GM18505 (cell line): ENCODE measurements around the gene GPC6.
"Not testable (repeated sequence)": the region's sequence is repeated elsewhere in the genome, so short reads cannot be mapped to it uniquely, and the experiment has no call there.

Source experiments
- ATAC-seq: cut with Tn5 transposase; IDR thresholded peaks from one replicate; pipeline ENCODE4 v1.9.1; 2021; ENCODE audit not compliant: unreplicated experiment
- POLR2A ChIP-seq: IDR thresholded peaks from 4 replicates; pipeline ENCODE4 v1.6.1; 2011; ENCODE audit warnings: borderline replicate concordance; ENCODE audit not compliant: insufficient read depth, insufficient read length; ENCODE audit errors: extremely low read depth

Gene GPC6

DNA sequence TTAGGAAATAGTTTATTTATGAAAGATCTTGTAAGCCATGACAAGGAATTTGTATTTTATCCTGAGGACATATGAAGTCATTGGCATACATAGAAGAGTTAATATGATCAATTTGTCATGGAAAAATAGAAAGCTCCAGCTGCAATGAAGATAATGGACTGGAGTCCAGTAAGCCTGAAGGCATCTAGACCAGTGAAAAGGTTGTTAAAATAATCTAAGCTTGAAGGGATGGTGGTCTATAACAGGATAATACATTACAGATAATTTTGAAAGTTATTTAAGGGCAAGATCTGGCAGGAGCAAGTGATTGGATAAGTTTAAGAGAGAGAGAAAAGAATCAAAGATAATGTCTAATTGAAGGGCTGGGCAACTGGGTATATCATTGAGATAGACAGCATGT is 224.2 kb downstream of the GPC6 start:
- TF ChIP-seq POLR2A, result no peak
- ATAC-seq, result no peak

DNA sequence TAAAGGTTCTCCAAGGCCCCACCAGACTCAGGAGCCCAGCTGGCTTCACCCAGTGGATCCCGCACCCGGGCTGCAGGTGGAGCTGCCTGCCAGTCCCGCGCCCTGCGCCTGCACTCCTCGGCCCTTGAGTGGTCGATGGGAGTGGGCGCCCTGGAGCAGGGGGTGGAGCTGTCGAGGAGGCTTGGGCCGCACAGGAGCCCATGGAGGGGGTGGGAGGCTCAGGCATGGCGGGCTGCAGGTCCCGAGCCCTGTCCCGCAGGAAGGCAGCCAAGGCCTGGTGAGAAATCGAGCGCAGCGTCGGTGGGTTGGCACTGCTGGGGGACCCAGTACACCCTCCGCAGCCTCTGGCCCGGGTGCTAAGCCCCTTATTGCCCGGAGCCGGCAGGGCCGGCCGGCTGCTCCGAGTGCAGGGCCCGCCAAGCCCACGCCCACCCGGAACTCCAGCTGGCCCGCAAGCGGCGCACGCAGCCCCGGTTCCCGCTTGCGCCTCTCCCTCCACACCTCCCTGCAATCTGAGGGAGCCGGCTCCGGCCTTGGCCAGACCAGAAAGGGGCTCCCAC is 228.1 kb downstream of the GPC6 start:
- ATAC-seq, result not testable (repeated sequence)

DNA sequence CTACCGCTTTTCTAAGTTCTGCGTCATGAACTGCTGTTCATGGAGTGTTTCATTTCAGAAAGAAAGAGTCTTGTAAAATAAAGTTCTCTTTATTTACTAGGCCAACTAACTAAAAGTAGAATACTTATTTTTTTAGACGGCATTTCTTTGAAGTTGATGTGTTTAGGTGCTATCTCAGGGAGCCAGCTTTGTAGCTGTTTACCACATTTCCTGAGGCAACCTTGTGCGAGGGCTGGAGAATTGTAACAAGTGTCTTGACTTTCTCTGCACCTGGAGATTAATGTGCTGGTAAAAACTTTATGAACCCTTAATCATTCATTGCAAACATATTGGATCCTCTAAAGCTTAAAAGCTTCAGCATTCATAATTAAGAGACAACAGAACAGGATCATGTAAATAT is 229.3 kb downstream of the GPC6 start:
- no peak for TF ChIP-seq POLR2A

DNA sequence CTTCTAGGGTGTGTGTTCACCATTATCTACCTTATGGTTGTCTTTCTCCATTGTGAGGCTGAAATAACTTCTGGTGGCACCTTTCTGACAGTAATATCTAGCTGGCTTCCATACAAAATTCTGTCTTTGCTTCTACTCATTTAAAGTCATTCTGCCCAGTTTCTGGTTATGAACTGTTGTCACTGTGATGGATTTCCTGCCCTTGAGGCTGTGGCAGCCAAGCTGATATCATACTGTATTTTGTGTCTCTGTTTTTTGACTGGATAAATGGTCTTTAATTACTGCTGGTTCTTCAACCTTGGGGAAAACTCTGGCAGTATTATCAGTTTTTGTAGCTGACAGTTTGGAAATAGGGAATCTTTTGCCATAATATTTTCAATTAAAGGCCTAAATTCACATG is 233.4 kb downstream of the GPC6 start:
- TF ChIP-seq POLR2A, result no peak
- ATAC-seq, result no peak

More for the DNA sequence above, 229.3 kb downstream of the GPC6 start:
- ATAC-seq, result no peak

DNA sequence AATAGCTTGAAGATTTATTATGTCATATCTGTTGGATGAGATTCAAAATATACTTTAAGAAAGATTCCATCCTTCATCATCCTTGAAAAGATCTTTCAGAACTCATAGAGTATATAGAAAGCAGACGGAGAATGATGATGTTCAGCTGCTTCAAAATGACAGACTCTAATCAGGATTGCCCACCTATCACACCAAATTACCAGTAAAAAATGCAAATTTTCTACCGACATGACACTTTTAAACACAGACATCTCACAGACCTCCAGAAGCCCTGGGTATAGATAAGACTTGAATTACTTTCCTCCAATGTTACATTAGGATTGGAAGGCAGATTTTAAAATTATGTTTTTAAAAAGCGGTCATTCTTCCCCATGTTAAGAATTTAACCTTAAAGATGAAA is 235.5 kb downstream of the GPC6 start:
- no peak for ATAC-seq
- TF ChIP-seq POLR2A, result no peak

DNA sequence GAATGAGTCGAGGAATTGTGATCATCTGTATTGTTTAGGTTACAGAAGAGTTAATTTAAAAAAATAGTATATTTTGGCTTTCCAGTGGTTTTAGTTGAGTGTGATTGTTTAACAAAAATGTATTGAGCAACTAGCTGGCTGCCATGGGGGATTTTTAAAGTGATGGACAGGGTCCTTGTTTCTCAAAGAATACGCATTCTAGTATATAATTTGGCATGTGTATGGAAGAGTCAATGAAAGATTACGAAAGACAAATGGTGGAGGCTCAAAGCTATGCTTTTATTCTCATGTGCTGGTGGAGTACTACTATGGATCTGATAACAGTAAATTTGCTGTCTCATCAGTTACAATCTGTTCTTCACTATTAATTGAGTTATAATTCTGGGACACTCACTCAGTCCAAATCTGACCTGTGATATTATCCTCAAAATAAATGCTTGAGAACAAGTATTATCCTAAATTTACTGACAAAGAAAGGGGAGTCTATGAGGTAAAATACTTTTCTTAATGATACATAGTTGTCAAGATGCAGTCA is 240.0 kb downstream of the GPC6 start:
- no peak for ATAC-seq
- TF ChIP-seq POLR2A, result no peak

DNA sequence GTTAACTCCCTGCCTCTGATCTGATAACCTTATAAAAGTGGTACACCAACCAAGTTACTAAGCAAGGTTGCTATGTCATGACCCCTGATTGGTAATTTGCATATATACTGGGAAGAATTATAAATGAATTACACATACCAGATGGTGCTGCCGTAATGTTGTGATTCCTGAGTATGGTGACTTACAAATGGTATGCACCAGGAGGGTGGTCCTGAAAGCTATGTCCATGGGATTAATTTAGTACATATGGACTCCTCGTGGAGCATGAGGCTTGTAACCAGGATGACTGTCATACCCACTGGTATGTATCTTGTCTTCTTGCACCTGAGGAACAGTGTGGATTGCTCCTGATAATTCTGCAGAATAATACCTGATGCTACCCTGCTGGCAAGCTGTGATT is 240.6 kb downstream of the GPC6 start:
- no peak for TF ChIP-seq POLR2A
- ATAC-seq, result no peak

DNA sequence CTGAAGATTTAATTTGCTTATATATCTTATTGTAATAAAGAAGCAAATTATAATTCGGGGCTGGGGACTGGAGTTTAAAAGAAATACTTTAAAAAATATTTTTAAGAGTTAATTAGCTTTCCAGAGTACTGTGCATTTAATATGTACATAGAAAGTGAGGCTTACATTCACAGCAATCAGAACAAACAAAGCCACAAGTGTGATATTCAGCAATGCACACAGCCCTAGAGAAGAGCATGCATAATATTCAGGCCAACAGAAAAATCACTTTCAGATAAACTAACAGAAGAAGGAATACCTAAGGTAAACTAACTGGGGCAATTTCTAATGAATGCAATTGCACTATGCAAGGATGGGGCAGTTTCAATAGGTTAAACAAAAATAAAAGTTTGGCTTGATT is 241.8 kb downstream of the GPC6 start:
- TF ChIP-seq POLR2A, result no peak
- ATAC-seq, result no peak

DNA sequence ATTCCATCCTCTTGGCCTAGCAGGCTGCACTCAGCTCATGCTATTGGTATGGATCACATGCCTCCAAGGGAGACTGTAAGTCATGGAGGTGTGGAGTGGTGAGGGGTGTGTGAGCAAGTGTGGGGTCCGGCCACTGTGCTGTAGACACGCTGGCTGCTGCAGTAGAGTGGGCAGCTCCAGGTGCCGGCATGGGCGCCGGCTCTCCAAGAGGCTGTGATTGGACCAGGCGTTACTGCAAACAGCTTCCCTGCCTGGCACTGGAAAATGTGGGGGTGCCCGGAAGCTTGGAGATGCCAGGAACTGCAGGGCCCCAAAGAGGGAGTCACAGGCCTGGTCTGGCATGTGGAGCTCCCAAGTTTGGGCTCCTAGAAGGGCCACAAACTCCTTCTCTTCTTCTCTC is 245.7 kb downstream of the GPC6 start:
- TF ChIP-seq POLR2A, result no peak
- no peak for ATAC-seq

DNA sequence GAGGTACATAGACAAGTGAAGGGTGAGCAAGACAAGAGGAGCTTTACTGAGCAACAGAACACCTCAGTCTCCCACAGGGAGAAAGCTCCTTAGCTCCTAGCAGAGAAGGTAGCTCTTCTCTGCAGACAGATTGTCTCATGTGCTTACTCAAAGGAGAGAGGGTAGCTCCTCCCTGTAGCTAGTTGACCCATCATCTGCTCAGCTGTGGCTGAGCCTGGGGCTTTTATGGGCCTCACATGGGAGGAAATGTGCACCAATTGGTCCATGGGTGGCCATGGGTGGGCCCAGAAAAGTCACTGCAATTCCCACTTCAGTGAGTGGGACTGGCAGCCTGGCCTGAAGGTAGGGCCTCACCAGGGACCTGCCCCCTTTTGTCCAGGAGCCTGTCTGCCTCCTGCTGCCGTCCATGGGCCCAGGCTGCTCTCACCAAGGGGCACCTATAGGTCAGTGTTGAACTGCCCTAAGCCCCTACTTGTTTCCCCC is 246.2 kb downstream of the GPC6 start:
- TF ChIP-seq POLR2A, result no peak
- no peak for ATAC-seq

DNA sequence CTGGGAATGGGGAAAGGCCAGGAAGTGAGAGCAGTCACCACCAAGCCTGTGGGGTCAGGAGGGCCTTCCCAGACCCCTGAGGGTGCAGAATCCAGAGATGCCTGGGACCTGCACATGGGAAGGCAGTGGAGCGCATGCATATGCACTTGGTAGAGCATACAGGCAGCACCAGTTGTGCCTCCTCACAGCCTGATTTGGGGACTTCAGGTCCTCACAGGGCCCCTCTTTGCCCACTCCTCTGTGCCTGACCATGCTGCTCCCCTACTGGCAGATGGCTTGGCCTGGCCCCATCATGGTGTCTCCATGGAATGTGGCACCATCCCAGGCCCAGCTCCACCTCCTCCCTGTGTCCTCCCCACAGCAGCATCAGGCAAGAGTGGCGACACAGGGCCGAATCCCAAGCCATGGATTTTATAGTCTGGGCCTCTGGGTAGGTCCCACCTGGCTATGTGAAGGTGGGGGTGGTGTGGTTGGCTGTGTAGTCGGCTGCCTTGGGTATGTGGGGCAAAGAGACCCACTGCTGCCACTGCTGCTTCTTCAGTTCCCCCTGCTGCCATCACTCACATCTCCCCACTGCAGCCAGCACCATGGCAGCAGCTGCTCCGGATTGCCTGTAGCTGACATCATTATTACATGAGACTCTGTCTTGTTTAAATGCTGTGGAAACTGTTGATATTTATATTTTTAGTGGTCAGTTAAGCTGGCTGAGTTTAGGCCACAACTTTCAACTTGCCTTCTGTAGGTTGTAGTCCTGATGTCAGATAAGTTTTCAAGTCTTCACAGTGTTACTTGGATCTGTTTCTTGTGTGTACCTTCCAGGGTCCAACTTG is 247.0 kb downstream of the GPC6 start:
- no peak for TF ChIP-seq POLR2A
- ATAC-seq, result no peak

DNA sequence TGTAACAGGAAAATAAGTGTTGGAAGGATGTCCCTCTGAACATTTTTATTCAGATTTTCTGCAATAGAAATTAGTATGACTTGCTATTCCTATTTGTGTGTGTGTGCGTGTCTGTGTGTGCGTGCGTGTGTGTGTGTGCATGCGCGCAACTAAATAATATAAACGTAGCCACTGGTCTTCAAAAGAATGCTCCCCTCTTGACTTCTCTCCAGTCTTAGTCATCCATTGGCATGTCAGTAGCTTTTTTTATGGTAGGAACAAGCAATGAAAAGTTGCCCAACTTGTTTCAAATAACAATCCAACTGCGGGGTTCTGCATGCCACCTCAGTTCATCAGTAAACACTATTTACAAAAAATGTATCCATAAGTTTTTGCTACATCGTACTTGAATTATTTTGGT is 249.6 kb downstream of the GPC6 start:
- TF ChIP-seq POLR2A, result no peak
- no peak for ATAC-seq

DNA sequence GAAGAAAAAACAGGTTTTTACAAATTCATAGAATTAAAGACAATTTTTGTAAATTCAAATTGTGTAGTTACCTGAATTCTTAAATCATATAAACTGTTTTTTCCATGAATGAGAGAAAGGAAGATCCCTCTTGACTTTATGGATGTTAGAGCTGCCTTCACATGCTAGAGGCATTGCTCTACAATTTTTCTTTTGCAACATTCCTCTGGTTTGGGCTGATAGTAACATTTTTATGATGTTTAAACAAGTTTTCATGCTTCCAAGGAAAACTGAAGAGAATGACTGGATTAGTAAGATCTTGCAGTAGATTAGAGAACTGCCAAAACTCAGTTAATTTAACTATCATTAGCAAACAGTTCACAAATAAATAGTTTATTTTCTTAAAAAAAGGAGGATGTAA is 250.6 kb downstream of the GPC6 start:
- no peak for TF ChIP-seq POLR2A

DNA sequence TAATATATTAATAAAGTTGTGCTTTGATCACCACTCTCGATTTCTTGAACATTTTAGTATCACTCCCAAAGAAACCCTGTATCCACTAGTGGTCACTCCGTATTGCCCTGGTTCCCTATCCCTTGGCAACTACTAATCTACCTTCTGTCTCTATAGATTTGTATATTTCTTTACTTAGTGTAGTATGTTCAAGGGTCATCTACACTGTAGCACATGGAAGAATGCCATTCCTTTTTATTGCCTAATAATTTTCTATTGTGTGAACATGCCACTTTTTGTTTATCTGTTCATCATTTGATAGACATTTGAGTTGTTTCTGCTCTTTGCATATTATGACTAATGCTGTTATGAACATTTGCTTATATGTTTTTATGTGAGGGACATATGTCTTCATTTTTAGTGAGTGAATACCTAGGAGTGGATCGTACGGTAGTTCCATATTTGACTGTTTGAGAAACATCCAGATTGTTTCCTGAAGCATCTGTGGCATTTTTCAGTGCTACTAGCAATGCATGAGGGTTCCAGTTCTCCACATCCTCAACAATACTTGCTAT is 254.0 kb downstream of the GPC6 start:
- ATAC-seq, result no peak
- no peak for TF ChIP-seq POLR2A

More for the DNA sequence above, 250.6 kb downstream of the GPC6 start:
- ATAC-seq, result no peak

DNA sequence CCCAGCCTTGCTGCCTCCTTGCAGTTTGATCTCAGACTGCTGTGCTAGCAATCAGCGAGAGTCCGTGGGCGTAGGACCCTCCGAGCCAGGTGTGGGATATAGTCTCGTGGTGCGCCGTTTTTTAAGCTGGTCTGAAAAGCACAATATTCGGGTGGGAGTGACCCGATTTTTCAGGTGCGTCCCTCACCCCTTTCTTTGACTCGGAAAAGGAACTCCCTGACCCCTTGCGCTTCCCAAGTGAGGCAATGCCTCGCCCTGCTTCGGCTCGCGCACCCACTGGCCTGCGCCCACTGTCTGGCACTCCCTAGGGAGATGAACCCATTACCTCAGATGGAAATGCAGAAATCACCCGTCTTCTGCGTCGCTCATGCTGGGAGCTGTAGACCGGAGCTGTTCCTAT is 269.5 kb downstream of the GPC6 start:
- ATAC-seq, result not testable (repeated sequence)
